ENCODE data around the gene SLC25A12. TPM values are rescaled to one million over a fixed set of nuclear protein-coding genes. Genes with fewer than 3 reads are reported as not detected.

Gene SLC25A12
- total RNA-seq, 1 donor from 2014 or later = 9.7 TPM

DNA sequence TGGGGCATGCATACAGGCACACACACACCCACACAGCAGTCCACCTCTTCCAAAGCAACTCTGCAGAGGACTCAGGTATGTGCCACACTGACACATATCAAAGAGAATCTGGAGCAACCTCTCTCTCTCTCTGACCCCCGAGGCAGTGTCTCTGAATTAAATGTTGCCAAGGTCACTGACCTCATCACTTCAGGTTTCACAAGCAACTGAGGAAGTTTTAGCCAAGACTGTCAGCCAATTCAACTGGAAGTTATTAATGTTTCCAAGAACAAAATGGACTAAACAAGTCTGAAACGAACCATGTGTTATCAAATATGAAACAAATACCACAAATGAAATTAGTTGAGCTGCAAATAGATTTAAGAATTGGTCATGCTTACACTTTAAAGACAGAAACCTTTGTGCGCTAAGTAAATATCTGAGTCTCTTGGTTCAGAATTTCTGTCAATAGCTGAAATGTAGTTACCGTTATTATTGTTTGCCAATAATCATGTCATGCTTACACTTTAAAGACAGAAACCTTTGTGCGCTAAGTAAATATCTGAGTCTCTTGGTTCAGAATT lies 86.1 kb downstream of the SLC25A12 start:
- DNase-seq (ENCODE audit: low spot score) = no peak
- TF ChIP-seq, protein P1, sequence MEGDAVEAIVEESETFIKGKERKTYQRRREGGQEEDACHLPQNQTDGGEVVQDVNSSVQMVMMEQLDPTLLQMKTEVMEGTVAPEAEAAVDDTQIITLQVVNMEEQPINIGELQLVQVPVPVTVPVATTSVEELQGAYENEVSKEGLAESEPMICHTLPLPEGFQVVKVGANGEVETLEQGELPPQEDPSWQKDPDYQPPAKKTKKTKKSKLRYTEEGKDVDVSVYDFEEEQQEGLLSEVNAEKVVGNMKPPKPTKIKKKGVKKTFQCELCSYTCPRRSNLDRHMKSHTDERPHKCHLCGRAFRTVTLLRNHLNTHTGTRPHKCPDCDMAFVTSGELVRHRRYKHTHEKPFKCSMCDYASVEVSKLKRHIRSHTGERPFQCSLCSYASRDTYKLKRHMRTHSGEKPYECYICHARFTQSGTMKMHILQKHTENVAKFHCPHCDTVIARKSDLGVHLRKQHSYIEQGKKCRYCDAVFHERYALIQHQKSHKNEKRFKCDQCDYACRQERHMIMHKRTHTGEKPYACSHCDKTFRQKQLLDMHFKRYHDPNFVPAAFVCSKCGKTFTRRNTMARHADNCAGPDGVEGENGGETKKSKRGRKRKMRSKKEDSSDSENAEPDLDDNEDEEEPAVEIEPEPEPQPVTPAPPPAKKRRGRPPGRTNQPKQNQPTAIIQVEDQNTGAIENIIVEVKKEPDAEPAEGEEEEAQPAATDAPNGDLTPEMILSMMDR (IDR thresholded peaks at IDR 0.05; ENCODE audit: unreplicated experiment) = no peak
- Mint-ChIP-seq H3K4me1 (ENCODE audit: unreplicated experiment) (no peaks in the 10 kb centered on the region), H3K36me3 (ENCODE audit: low read depth, unreplicated experiment) (no peaks in the 10 kb centered on the region), H3K27ac (ENCODE audit: unreplicated experiment) (no peak overlapping the region), H3K9me3 (ENCODE audit: unreplicated experiment) (no peaks in the 10 kb centered on the region), H3K27me3 (ENCODE audit: unreplicated experiment) (no peaks in the 10 kb centered on the region), H3K4me3 (ENCODE audit: unreplicated experiment) (no peak overlapping the region)

DNA sequence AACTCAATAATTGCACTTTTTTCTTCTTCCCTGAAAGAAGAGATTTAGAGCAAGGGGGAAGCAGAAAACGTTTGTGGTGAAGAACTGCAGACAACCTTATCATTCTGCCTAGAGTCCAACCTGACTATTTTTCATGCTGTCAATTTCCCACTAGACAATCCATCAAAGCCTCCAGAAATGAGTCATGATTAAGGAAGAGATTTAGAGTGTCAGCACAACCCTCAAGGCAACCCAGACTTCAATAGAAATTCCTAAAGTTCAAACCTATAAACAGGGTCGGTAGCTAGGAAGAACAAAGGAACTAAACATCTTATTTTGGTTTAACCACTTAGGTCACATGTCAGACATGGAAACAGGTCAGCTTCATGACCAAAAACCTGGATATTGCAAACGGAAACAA lies 86.9 kb downstream of the SLC25A12 start:
- H3K9me3 Mint-ChIP-seq (ENCODE audit: unreplicated experiment) = no peaks in the 10 kb centered on the region
- DNase-seq (ENCODE audit: low spot score) = no peak
- no peaks in the 10 kb centered on the region for H3K27me3 Mint-ChIP-seq (ENCODE audit: unreplicated experiment)
- no peaks in the 10 kb centered on the region for H3K4me1 Mint-ChIP-seq (ENCODE audit: unreplicated experiment)
- H3K36me3 Mint-ChIP-seq (ENCODE audit: low read depth, unreplicated experiment) = no peaks in the 10 kb centered on the region
- no peak overlapping the region for H3K4me3 Mint-ChIP-seq (ENCODE audit: unreplicated experiment)
- H3K27ac Mint-ChIP-seq (ENCODE audit: unreplicated experiment) = no peak overlapping the region
- TF ChIP-seq, protein P1 (IDR thresholded peaks at IDR 0.05; ENCODE audit: unreplicated experiment) = no peak

DNA sequence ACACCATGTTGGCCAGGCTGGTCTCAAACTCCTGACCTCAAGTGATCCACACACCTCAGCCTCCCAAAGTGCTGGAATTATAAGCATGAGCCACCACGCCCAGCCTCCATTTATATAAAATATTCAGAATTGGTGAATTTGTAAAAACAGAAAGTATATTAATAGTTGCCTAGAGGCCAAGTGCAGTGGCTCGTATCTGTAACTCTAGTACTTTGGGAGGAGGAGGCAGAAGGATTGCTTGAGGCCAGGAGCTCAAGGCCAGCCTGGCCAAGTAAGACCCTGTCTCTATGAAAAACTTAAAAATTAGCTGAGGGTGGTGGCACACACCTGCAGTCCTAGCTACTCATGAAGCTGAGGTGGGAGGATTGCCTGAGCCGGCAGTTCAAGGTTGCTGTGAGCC lies 89.6 kb downstream of the SLC25A12 start:
- Mint-ChIP-seq H3K36me3 (ENCODE audit: low read depth, unreplicated experiment) (no peaks in the 10 kb centered on the region), H3K27ac (ENCODE audit: unreplicated experiment) (no peak overlapping the region), H3K9me3 (ENCODE audit: unreplicated experiment) (no peaks in the 10 kb centered on the region), H3K4me1 (ENCODE audit: unreplicated experiment) (no peaks in the 10 kb centered on the region), H3K27me3 (ENCODE audit: unreplicated experiment) (no peaks in the 10 kb centered on the region), H3K4me3 (ENCODE audit: unreplicated experiment) (no peak overlapping the region)
- TF ChIP-seq, protein P1 (IDR thresholded peaks at IDR 0.05; ENCODE audit: unreplicated experiment) = no peak
- DNase-seq (ENCODE audit: low spot score) = no peak

DNA sequence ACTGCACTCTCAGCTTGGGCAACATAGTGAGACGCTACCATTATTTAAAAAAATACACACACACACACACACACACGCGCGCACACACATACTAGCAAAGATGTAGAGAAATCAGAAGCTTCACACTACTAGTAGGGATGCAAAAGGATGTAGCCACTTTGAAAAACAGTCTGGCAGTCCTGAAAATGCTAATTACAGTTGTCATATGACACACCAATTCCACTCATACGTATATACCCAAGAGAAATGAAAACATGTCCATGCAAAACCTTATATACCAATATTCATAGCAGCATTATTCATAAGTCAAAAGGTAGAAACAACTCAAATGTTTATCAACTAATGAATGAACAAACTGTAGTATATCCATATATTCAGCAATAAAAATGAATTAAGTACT lies 90.3 kb downstream of the SLC25A12 start:
- DNase-seq (ENCODE audit: low spot score) = no peak
- Mint-ChIP-seq H3K27ac (ENCODE audit: unreplicated experiment) (no peak overlapping the region), H3K36me3 (ENCODE audit: low read depth, unreplicated experiment) (no peaks in the 10 kb centered on the region), H3K9me3 (ENCODE audit: unreplicated experiment) (no peaks in the 10 kb centered on the region), H3K4me3 (ENCODE audit: unreplicated experiment) (no peak overlapping the region), H3K27me3 (ENCODE audit: unreplicated experiment) (no peaks in the 10 kb centered on the region), H3K4me1 (ENCODE audit: unreplicated experiment) (no peaks in the 10 kb centered on the region)
- TF ChIP-seq, protein P1 (IDR thresholded peaks at IDR 0.05; ENCODE audit: unreplicated experiment) = no peak

DNA sequence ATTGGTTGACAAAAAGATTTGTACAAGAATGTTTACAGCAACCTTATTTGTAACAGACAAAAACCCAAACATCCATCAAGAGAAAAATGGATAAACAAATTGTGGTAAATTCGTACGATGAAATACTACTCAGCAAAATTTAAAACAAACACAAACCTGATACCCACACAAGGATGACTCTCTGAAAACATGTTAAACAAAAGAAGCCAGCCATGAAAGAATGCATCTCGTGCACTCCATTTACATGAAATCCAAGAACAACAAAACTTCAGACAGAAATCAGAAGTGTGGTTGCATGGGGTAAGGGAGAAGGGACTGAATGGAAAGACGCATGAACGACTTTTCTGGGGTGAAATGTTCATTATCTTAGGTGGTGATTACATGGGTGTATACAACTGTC lies 93.4 kb downstream of the SLC25A12 start:
- Mint-ChIP-seq H3K4me3 (ENCODE audit: unreplicated experiment) (no peak overlapping the region), H3K27me3 (ENCODE audit: unreplicated experiment) (no peaks in the 10 kb centered on the region), H3K4me1 (ENCODE audit: unreplicated experiment) (peaks cover 3% of the 10 kb centered on the region), H3K9me3 (ENCODE audit: unreplicated experiment) (no peaks in the 10 kb centered on the region), H3K27ac (ENCODE audit: unreplicated experiment) (no peak overlapping the region), H3K36me3 (ENCODE audit: low read depth, unreplicated experiment) (no peaks in the 10 kb centered on the region)
- TF ChIP-seq, protein P1 (IDR thresholded peaks at IDR 0.05; ENCODE audit: unreplicated experiment) = no peak
- no peak for DNase-seq (ENCODE audit: low spot score)
